Measurements from ENCODE around the gene SLC39A6. TPM values are rescaled to one million over a fixed set of nuclear protein-coding genes. Genes with fewer than 3 reads are reported as not detected.
A peak's percentile ranks its signal among the peaks of the same experiment; 100 is the strongest.
"Not testable (repeated sequence)": the region's sequence is repeated elsewhere in the genome, so short reads cannot be mapped to it uniquely, and the experiment has no call there.

SLC39A6 gene
- total RNA-seq, 2 donors from 2014 or later, result 17.6 to 19.3 TPM

DNA sequence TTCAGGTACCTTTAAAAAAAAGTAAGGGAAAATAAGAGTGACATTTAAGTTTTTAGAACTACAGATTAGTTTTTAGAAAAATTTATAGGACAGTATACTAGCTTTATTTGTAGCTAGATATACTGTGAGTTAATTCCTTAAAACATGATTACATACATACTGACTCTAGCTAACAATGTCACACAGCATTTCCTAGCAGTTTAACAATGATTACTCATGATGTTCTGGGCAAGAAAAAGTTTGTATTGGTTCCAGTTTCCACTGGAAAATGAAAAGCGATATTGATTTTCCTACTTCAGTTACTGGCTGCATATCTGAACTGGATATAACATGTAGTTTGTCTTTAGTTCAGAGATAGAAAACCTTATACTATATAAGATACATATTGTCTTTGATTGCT, 19.4 kb downstream of the SLC39A6 start:
- intact Hi-C loops (cut with DNase I), result no loop called here
- DNase-seq (no peak), ATAC-seq (no peak)

DNA sequence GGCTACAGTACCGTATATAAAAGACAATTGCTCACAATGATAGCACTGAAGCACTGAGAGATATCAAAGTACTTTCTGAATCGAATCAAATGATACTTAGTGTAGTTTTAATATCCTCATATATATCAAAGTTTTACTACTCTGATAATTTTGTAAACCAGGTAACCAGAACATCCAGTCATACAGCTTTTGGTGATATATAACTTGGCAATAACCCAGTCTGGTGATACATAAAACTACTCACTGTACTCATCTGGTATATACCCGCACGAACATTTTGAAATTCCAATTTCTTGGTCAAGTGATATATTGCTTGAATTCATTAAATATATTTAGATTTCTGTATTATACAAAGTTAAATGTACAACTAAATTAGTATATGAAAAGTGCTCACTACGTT, 20.5 kb downstream of the SLC39A6 start:
- intact Hi-C loops (cut with DNase I), result no loop called here
- no peak for DNase-seq
- no peak for ATAC-seq

DNA sequence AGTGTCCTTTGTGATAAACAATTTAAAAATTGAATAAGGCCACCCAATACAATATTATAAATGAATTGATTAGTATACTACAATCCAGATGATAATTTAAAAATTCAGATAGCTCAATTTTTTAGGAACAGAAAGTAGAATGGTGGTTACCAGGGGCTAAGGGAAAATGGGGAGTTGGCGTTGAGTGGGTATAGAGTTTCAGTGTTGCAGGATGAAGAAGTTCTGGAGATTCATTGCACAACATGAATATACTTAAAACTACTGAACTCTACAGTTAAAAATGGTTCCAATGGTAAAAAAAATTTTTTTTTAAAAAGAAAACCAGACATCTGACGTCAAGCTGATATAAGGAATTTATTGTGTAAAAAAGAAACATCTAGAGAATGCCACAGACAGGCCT, 20.9 kb downstream of the SLC39A6 start:
- no peak for ATAC-seq
- intact Hi-C loops (cut with DNase I), result no loop called here
- DNase-seq, result no peak

GRCh38 chr18:36107477-36107876, 21.7 kb downstream of the SLC39A6 start:
- DNase-seq (no peak), ATAC-seq (no peak)
- intact Hi-C loops (cut with DNase I), result no loop called here

DNA sequence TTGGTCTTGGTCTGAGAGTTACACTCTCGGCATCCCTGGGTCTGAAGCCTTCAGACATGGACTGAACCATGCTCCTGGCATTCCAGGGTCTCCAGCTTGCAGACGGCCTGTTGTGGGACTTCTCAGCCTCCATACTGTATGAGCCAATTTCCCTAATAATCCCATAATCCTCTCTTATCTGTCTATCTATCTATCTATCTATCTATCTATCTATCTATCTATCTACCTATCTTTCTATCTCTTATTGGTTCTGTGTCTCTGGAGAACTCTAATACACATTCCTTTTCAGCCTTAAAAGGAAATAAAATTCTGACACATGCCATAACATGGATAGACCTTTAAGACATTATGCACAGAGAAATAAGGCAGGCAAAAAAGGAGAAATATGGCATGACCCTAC, 24.4 kb downstream of the SLC39A6 start:
- DNase-seq, result no peak
- no peak for ATAC-seq
- intact Hi-C loops (cut with DNase I), result loop anchor here in 1 of 2 donors (5.0 kb wide), 1 partner anchor 178 kb away; no protein-coding TSS in a partner anchor

- intact Hi-C loops (cut with DNase I), result loop anchor here in 1 of 2 donors (5.0 kb wide), 1 partner anchor 180 kb away; no protein-coding TSS in a partner anchor
- no peak for ATAC-seq
- no peak for DNase-seq
Observed at GRCh38 chr18:36101943-36102342, 27.2 kb downstream of the SLC39A6 start.

DNA sequence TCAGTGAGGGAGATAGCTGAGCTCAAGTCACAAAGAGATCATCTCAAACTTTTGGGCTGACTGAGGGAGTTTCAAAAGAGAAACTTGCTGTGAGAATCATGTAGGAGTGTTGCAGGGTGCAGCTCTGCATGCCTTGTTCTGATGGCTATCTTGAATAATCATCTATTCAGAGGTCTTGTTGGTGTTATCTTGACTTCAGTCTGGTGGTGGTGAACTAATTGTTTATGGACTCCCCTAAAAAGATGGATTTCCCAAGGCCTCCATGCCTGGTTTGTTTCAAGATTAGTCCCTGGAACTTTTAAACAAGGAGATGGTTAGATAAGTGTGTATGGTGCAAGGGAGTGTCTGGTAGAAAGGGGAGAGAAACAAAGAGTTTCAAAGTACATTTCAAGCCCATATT, 29.8 kb downstream of the SLC39A6 start:
- ATAC-seq (no peak), DNase-seq (no peak)
- intact Hi-C loops (cut with DNase I), result loop anchor here in 1 of 2 donors (10.0 kb wide), 2 partner anchors 85 to 655 kb away; no protein-coding TSS in a partner anchor

DNA sequence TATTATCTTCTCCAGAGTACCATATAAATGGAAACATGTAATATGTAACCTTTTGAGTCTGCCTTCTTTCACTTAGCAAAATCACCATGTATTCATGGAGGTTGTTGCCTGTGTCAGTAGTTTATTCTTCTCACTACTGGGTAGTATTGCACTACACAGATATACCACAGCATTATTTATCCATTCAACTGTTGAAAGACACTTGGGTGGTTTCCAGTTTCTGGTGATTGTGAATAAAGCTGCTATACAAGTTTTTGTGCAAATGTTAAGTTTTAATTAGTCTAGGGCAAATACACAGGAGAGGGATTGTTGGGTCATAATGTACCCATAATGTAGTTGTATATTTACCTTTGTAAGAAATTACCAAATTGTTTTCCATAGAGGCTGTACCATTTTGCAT, 32.2 kb downstream of the SLC39A6 start:
- intact Hi-C loops (cut with DNase I), result loop anchor here in 1 of 2 donors (1.0 to 10.0 kb wide), 3 partner anchors 82 to 658 kb away; no protein-coding TSS in a partner anchor
- DNase-seq, result no peak
- no peak for ATAC-seq

DNA sequence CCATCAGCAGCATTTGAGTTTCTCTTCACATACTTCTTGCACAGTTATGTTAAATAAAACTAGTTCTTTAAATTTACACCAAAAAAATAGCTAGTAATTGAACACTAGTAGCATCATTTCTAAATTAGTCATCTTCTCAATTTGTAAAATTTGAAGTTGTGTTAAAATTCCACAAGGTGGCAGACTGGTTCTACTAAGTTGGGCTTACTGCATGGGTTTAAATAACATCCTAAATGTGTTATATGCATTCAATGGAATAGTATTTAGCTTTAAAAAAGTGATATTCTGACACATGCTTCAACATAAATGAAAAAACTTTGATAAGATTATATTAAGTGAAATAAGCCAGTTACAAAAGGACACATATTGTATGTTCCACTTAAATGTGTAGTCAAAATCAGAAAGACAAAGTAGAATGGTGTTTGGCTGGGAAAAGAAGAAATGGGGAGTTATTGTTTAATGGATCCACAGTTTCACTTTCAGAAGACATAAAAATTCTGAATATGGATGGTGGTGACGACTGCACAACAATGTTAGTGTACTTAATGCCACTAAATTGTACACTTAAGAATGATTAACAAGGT, 33.1 kb downstream of the SLC39A6 start:
- intact Hi-C loops (cut with DNase I), result loop anchor here in 1 of 2 donors (1.0 to 10.0 kb wide), 3 partner anchors 81 to 659 kb away; no protein-coding TSS in a partner anchor
- ATAC-seq (no peak), DNase-seq (no peak)

DNA sequence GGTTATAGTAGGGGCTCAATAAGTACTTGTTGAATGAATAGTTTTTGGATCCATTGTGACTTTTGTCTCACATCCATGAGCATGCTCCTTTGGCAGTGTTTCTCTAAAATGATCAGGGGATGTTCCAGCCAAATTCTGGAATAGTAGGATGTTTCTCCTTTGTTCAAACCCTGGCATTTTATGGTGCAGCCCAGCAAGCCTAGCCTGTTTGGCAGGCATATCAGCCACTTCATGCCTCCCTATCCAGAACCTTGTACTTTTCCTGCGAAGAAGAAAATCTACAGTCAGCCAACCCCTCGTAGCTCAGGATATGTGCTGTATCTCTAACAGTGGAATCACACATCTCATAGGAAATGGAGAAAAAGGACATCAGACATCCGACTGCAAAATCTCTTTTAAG, 34.7 kb downstream of the SLC39A6 start:
- intact Hi-C loops (cut with DNase I), result loop anchor here in 1 of 2 donors (10.0 kb wide), 2 partner anchors 80 to 660 kb away; no protein-coding TSS in a partner anchor
- no peak for DNase-seq
- no peak for ATAC-seq

GRCh38 chr18:36092116-36092515, 37.0 kb downstream of the SLC39A6 start:
- intact Hi-C loops (cut with DNase I), result loop anchor here in 1 of 2 donors (10.0 kb wide), 2 partner anchors 77 to 663 kb away; no protein-coding TSS in a partner anchor
- DNase-seq, ATAC-seq: not testable (repeated sequence)

DNA sequence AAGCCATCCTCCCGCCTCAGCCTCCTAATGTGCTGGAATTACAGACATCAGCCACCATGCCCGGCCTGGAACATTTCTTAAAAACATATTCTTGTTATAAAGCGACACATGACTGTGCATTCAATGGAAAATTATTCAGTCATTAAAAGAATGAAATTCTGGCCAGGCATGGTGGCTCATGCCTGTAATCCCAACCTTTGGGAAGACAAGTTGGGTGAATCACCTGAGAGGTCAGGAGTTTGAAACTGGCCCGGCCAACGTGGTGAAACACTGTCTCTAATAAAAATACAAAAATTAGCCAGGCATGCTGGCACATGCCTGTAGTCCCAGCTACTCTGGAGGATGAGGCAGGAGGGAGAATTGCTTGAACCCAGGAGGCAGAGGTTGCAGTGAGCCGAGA, 40.1 kb downstream of the SLC39A6 start:
- no peak for ATAC-seq
- intact Hi-C loops (cut with DNase I), result no loop called here
- no peak for DNase-seq

DNA sequence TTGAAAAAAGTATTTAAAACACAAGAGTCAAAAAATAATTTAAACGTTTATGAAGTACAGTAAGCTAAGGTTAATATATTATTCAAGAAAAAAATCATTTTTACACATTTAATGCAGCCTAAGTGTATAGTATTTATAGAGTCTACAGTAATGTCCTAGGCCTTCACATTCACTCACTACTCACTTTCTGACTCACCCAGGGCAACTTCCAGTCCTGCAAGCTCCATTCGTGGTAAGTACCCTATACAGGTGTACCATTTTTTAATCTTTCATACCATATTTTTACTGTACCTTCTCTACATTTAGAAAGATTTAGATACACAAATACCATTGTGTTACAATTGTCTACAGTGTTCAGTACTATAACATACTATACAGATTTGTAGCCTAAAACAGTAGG, 40.9 kb downstream of the SLC39A6 start:
- no peak for DNase-seq
- no peak for ATAC-seq
- intact Hi-C loops (cut with DNase I), result no loop called here

GRCh38 chr18:36086186-36086585, 43.0 kb downstream of the SLC39A6 start:
- intact Hi-C loops (cut with DNase I), result no loop called here
- DNase-seq (no peak), ATAC-seq (peak in 1 of 2 donors; percentile 53)

DNA sequence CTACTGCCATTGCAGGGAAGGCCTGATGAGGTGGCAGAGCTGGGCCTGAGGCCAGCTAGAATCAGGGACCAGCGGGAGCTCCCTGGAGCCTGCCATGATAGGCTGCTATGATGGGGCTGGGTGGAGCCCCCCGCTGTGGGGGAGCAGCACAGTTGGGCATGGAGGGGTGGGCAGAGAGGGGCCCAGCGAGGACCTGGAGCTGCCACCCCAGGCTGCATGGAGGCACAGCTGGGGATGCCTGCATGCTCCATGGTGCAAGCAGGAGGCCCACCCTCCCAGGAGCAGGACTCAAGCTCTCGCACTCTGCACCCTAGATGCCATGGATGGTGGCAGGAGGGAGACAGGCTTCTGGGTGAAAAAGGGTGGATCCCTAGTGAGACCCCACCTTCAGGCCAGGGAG, 43.9 kb downstream of the SLC39A6 start:
- ATAC-seq (no peak), DNase-seq (no peak)
- intact Hi-C loops (cut with DNase I), result no loop called here

- DNase-seq (no peak), ATAC-seq (no peak)
- intact Hi-C loops (cut with DNase I), result no loop called here
Observed at GRCh38 chr18:36083729-36084128, 45.4 kb downstream of the SLC39A6 start.

- ATAC-seq; intact Hi-C loops (cut with DNase I); DNase-seq: not testable (repeated sequence)
Observed at GRCh38 chr18:36081118-36081517, 48.0 kb downstream of the SLC39A6 start.

DNA sequence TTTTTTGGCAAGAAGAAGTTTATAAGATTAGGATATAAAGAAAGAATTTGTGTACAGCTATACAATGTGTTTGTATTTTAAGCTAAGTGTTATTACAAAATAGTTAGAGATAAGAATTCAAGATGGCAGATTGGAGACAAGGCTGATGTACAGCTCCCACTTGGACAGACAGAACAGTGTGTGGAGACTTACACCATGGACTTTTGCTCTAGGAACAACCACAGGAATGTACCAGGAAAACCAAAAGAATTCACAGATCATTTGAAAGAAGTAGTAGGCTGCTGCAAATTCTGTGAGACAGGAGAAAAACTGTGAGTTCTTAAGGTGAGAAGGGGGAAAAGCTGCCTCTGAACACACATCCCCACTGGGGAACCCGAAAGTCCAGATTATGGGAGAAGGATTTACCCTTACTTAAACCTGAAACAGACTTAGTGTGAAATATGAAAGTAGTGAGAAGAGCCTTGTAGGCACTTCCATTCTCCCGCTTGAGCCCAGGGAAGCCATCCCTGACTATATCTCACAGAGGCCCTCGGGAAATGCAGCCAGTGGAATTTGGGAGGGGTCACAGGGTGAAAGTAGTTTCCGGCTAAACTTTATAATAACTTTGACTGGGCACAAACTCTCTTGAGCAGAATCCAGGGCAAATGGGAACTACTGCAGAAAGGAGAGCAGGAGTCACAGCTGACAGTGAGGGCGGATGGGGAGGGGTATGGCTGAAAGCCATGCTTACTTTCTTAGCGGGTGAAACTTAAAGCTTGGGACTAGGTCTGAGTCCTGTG, 50.2 kb downstream of the SLC39A6 start:
- intact Hi-C loops (cut with DNase I), result no loop called here
- ATAC-seq, result peak in 1 of 2 donors; percentile 71
- DNase-seq, result no peak

- ATAC-seq; DNase-seq; intact Hi-C loops (cut with DNase I): not testable (repeated sequence)
Observed at GRCh38 chr18:36077764-36078163, 51.4 kb downstream of the SLC39A6 start.

DNA sequence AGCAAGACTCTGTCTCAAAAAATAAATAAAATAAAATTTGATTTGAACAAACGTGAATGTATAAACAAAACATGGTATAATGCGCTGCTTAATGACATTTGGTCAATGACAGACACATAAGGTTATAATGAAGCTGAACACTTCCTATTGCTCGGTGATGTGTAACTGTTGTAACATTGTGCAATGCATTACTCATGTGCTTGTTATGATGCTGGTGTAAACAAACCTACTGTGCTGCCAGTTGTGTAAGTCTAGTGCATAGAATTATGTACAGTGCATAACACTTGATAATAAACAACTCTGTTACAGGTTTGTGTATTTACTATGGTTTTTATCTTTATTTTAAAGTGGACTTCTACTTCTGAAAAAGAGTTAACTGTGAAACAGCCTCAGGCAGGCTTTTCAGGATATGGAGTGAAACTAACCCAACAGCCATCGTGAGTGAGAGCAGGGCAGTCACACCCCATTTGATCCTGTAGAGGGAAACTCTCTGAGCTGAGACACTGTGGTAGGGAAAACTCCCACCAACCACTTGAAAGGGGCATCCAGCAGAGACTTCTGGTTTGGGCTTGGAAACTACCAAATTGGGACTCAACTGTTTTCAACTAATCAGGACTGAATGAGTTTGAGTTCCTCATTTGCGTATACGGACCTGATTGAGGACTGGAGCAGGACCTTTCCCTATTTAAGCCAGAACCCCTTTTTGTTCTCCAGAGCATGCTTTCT, 53.1 kb downstream of the SLC39A6 start:
- intact Hi-C loops (cut with DNase I), result no loop called here
- DNase-seq (no peak), ATAC-seq (no peak)

Measured in left cardiac atrium (tissue), 4 donors.